ENCODE data around the gene SLC9A9.

DNA sequence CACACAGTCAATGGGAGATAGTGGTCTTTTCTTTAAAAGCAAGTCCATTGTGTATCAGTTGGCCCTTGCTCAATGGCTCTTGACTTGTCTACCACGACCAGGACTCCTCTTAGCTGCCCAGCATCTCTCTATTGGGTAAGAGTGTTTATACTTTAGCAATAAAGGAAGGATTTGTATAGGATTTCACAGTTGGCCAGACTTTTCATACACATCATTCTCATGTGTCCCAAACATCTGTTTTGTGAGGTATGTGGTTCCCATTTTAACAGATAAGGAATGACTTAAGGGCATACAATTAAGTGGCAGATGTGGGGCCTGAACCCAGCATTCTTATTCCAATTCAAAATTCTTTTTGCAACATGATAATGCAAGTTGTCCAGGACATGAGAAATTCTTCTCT lies 537.2 kb downstream of the SLC9A9 start:
- TF ChIP-seq EZH2 (IDR thresholded peaks at IDR 0.05; ENCODE audit: borderline replicate concordance, low read depth, low read length, severe bottlenecking): no peak
- TF ChIP-seq, protein P1, sequence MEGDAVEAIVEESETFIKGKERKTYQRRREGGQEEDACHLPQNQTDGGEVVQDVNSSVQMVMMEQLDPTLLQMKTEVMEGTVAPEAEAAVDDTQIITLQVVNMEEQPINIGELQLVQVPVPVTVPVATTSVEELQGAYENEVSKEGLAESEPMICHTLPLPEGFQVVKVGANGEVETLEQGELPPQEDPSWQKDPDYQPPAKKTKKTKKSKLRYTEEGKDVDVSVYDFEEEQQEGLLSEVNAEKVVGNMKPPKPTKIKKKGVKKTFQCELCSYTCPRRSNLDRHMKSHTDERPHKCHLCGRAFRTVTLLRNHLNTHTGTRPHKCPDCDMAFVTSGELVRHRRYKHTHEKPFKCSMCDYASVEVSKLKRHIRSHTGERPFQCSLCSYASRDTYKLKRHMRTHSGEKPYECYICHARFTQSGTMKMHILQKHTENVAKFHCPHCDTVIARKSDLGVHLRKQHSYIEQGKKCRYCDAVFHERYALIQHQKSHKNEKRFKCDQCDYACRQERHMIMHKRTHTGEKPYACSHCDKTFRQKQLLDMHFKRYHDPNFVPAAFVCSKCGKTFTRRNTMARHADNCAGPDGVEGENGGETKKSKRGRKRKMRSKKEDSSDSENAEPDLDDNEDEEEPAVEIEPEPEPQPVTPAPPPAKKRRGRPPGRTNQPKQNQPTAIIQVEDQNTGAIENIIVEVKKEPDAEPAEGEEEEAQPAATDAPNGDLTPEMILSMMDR (IDR thresholded peaks at IDR 0.05; ENCODE audit: borderline replicate concordance, extremely low read depth, low read length, poor library complexity, severe bottlenecking): no peak

Measured in DND-41 (cell line).